BE2C (cell line): ENCODE data around the gene EPB41.
A peak's percentile ranks its signal among the peaks of the same experiment; 100 is the strongest.

Experiments used
- DNase-seq: peaks from one replicate; pipeline ENCODE4 v3.0.0-alpha.2; 2020
- H3K27me3 ChIP-seq: fragments of 250-450 bp; sonication (Bioruptor Pico); 2 replicates; pipeline ENCODE4 v1.5.1; 2020; ENCODE audit warnings: mild to moderate bottlenecking
- H3K36me3 ChIP-seq: fragments of 250-450 bp; sonication (Bioruptor Pico); 2 replicates; pipeline ENCODE4 v1.5.1; 2020; ENCODE audit warnings: mild to moderate bottlenecking
- H3K4me1 ChIP-seq: fragments of 250-450 bp; sonication (Bioruptor Pico); 2 replicates; pipeline ENCODE4 v1.5.1; 2020
- H3K4me3 ChIP-seq: 2 replicates; pipeline ENCODE4 v1.5.1; 2011; ENCODE audit warnings: low read depth, low read length
- H3K9me3 ChIP-seq: fragments of 250-450 bp; sonication (Bioruptor Pico); 2 replicates; pipeline ENCODE4 v1.5.1; 2020
- CTCF ChIP-seq: IDR thresholded peaks from 2 replicates; pipeline ENCODE4 v1.5.1; 2012; ENCODE audit warnings: mild to moderate bottlenecking, low read depth, low read length

The EPB41 gene

GRCh38 chr1:28894785-28895184 lies 19.6 kb upstream of the EPB41 start:
- no peak overlapping the region for H3K4me3 ChIP-seq
- no peaks in the 10 kb centered on the region for H3K9me3 ChIP-seq
- H3K36me3 ChIP-seq = no peaks in the 10 kb centered on the region
- DNase-seq = no peak
- no peaks in the 10 kb centered on the region for H3K27me3 ChIP-seq
- TF ChIP-seq CTCF = no peak
- no peaks in the 10 kb centered on the region for H3K4me1 ChIP-seq

DNA sequence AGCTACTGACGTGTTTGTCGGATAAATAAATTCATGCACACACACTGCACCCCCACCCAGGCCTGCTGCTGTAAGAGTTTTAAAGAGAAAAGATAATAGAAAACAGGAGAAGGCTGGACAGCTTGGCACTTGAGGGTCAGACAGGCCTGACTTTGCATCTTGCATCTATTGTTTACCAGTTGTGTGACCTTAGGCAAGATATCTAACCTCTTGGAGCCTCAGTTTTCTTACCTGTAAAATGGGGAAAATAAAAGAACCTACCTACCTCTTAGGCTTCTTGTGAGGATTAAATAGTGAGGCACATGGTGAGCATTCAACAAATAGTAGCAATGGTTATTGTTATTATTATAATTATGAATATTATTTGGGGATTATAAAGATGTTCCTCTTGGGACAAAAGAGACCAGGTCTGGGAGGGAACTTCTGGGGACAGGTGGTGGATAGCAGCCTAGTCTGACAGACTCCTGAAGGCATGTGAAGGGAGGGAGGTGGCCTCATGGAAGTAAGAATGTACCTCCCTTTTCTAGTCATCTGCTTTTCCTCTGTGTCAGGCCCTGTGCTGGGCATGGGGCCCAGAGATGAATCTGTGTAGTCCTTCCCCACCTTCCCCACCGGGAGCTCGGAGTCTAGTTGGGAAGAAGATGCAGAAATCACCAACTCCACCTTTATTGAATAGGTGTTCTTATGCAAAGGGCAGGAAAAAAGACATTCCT lies 18.3 kb upstream of the EPB41 start:
- Histone ChIP-seq H3K36me3 (no peaks in the 10 kb centered on the region), H3K27me3 (no peaks in the 10 kb centered on the region), H3K4me1 (no peaks in the 10 kb centered on the region), H3K9me3 (no peaks in the 10 kb centered on the region), H3K4me3 (no peak overlapping the region)
- TF ChIP-seq CTCF = no peak
- no peak for DNase-seq

GRCh38 chr1:28896609-28896986 lies 17.8 kb upstream of the EPB41 start:
- no peak for TF ChIP-seq CTCF
- no peak overlapping the region for H3K4me3 ChIP-seq
- no peaks in the 10 kb centered on the region for H3K27me3 ChIP-seq
- no peaks in the 10 kb centered on the region for H3K4me1 ChIP-seq
- DNase-seq = no peak
- no peaks in the 10 kb centered on the region for H3K36me3 ChIP-seq
- H3K9me3 ChIP-seq = no peaks in the 10 kb centered on the region

DNA sequence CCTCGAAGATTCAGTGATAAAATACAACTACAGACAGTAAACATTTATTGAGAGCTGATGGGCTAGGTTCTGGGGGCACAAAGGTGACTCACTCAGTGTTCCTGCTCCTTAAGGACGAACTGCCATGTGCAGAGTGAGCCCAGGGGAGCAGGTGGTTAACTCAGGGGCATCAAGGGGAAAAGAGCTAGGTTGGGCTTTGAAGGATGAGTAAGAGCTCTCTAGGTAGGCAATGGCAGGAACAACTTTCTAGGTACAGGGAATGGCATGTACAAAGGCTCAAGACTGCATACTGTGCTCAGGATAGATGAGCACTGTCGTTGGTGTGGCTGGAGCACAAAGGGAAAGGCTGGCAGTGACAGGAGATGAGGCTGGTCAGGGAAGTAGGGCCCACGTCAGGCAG lies 16.6 kb upstream of the EPB41 start:
- Histone ChIP-seq H3K4me3 (no peak overlapping the region), H3K4me1 (no peaks in the 10 kb centered on the region), H3K9me3 (no peaks in the 10 kb centered on the region), H3K27me3 (no peaks in the 10 kb centered on the region), H3K36me3 (no peaks in the 10 kb centered on the region)
- TF ChIP-seq CTCF = no peak
- DNase-seq = no peak

DNA sequence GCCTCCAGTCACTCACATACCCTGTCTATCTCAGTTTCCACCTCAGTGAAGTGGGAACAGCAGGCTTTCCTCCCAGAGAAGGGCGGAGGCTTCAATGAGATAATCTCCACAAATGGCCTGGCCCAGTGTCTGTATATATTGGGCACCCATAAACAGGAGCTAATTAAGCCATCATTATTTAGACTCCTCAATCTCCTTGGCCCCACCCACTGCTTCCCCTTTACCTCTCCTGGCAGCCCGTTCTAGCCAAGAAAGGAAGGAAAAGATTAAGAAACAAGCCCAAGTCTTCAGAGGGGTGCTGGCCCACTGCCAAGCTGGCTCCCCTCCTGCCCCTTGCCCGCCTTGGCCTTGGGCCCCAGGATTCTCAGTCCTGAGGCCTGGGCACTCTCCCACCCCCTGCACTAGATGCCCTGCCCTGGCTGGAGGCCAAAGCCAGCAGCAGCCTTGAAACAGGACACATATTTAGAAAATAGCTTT lies 15.9 kb upstream of the EPB41 start:
- no peaks in the 10 kb centered on the region for H3K9me3 ChIP-seq
- H3K36me3 ChIP-seq = no peaks in the 10 kb centered on the region
- H3K4me3 ChIP-seq = no peak overlapping the region
- no peak for TF ChIP-seq CTCF
- DNase-seq = peak; percentile 22
- H3K27me3 ChIP-seq = no peaks in the 10 kb centered on the region
- no peaks in the 10 kb centered on the region for H3K4me1 ChIP-seq

DNA sequence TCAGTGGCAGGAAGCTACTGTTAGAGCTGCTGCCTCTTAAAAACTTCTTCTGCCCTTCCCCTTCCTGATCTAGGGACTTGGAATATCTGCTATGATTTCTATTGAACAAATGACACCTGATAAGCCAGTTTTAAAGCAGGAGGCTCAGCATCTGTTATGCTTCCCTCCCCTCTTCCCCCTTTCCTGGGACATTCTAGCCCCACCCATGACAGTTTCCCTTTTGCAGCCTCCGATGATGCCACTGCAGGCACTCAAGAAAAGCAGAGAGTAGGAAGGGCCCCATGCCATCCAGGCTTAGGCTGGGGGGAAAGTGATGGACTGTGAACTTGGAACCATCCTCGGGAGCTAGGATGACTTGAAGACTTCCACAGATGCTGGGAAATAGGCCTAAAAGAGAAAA lies 15.1 kb upstream of the EPB41 start:
- H3K9me3 ChIP-seq = no peaks in the 10 kb centered on the region
- H3K27me3 ChIP-seq = no peaks in the 10 kb centered on the region
- H3K36me3 ChIP-seq = no peaks in the 10 kb centered on the region
- no peak overlapping the region for H3K4me3 ChIP-seq
- TF ChIP-seq CTCF = no peak
- no peaks in the 10 kb centered on the region for H3K4me1 ChIP-seq
- DNase-seq = no peak
